ENCODE measurements around the gene DCP1B. TPM values are rescaled to one million over a fixed set of nuclear protein-coding genes. Genes with fewer than 3 reads are reported as not detected.

Gene DCP1B
- total and polyA plus RNA-seq, 7 donors: 5.5 to 47.7 (median 24.8) TPM

GRCh38 chr12:1972856-1973317 is 31.4 kb downstream of the DCP1B start:
- no peaks in the 10 kb centered on the region for H3K9me3 ChIP-seq
- peak; percentile 95 for DNase-seq
- H3K36me3 ChIP-seq: no peaks in the 10 kb centered on the region
- 70 to 84% methylated on average over 9 of the region's 9 CpGs for WGBS, 2 donors
- intact Hi-C loops (cut with DNase I): loop anchor here (5.0 to 10.0 kb wide), 2 partner anchors 124 to 192 kb away; no protein-coding TSS in a partner anchor
- peak overlapping the region; percentile 85 to 94 (median 86) for H3K27ac ChIP-seq
- TF ChIP-seq POLR2A (IDR thresholded peaks at IDR 0.05) (no peak), POLR2AphosphoS5 (IDR thresholded peaks at IDR 0.05) (peak; percentile 97 to 99 (median 98)), EP300 (IDR thresholded peaks at IDR 0.05) (peak; percentile 95 to 98 (median 96))
- H3K4me1 ChIP-seq: peaks cover 0 to 95% (median 86%) of the 10 kb centered on the region in 4 donors
- H3K4me3 ChIP-seq: peak overlapping the region in 3 of 4 donors; percentile 13 to 19 (median 18)
- no peaks in the 10 kb centered on the region for H3K27me3 ChIP-seq

GRCh38 chr12:1972260-1972659 is 32.0 kb downstream of the DCP1B start:
- H3K36me3 ChIP-seq: no peaks in the 10 kb centered on the region
- no peak for DNase-seq
- TF ChIP-seq POLR2A (IDR thresholded peaks at IDR 0.05) (no peak), CTCF (IDR thresholded peaks at IDR 0.05) (no peak), POLR2AphosphoS5 (IDR thresholded peaks at IDR 0.05) (no peak), EP300 (IDR thresholded peaks at IDR 0.05) (no peak)
- H3K27me3 ChIP-seq: no peaks in the 10 kb centered on the region
- WGBS, 2 donors: 77 to 90% methylated on average over 1 of the region's 1 CpG
- H3K4me3 ChIP-seq: peak overlapping the region in 3 of 4 donors; percentile 13 to 19 (median 18)
- no peaks in the 10 kb centered on the region for H3K9me3 ChIP-seq
- intact Hi-C loops (cut with DNase I): loop anchor here (5.0 to 10.0 kb wide), 2 partner anchors 125 to 193 kb away; no protein-coding TSS in a partner anchor
- H3K27ac ChIP-seq: peak overlapping the region; percentile 85 to 94 (median 86)
- peaks cover 0 to 95% (median 84%) of the 10 kb centered on the region in 4 donors for H3K4me1 ChIP-seq

GRCh38 chr12:1970331-1970900 is 33.8 kb downstream of the DCP1B start:
- whole genome bisulfite sequencing, 2 donors: 95% methylated on average over 3 of the region's 3 CpGs
- H3K27me3 ChIP-seq: no peaks in the 10 kb centered on the region
- TF ChIP-seq EP300 (IDR thresholded peaks at IDR 0.05) (no peak), POLR2A (IDR thresholded peaks at IDR 0.05) (no peak), POLR2AphosphoS5 (IDR thresholded peaks at IDR 0.05) (no peak), CTCF (IDR thresholded peaks at IDR 0.05) (no peak)
- H3K4me3 ChIP-seq: peak overlapping the region in 1 of 4 donors; percentile 10
- peaks cover 0 to 95% (median 81%) of the 10 kb centered on the region in 4 donors for H3K4me1 ChIP-seq
- no peaks in the 10 kb centered on the region for H3K9me3 ChIP-seq
- H3K36me3 ChIP-seq: peaks cover 0 to 6% (median 2%) of the 10 kb centered on the region in 4 donors
- DNase-seq: no peak
- intact Hi-C loops (cut with DNase I): loop anchor here (5.0 to 10.0 kb wide), 2 partner anchors 127 to 194 kb away; no protein-coding TSS in a partner anchor
- peak overlapping the region; percentile 85 to 94 (median 86) for H3K27ac ChIP-seq

- peak; percentile 76 for DNase-seq
- 88 to 89% methylated on average over 4 of the region's 4 CpGs for WGBS, 2 donors
- TF ChIP-seq POLR2A (IDR thresholded peaks at IDR 0.05) (no peak), POLR2AphosphoS5 (IDR thresholded peaks at IDR 0.05) (peak in 2 of 4 donors; percentile 10 to 60), EP300 (IDR thresholded peaks at IDR 0.05) (peak in 1 of 4 donors; percentile 29)
- no peaks in the 10 kb centered on the region for H3K27me3 ChIP-seq
- H3K4me1 ChIP-seq: peaks cover 0 to 86% (median 59%) of the 10 kb centered on the region in 4 donors
- peak overlapping the region; percentile 74 to 94 (median 86) for H3K27ac ChIP-seq
- intact Hi-C loops (cut with DNase I): no loop called here
- peaks cover 0 to 23% (median 9%) of the 10 kb centered on the region in 4 donors for H3K36me3 ChIP-seq
- H3K4me3 ChIP-seq: no peak overlapping the region
- H3K9me3 ChIP-seq: no peaks in the 10 kb centered on the region
Observed at GRCh38 chr12:1966561-1967226, 37.6 kb downstream of the DCP1B start.

- no peak for DNase-seq
- H3K36me3 ChIP-seq: peaks cover 0 to 23% (median 9%) of the 10 kb centered on the region in 4 donors
- peak overlapping the region; percentile 74 to 94 (median 86) for H3K27ac ChIP-seq
- H3K9me3 ChIP-seq: no peaks in the 10 kb centered on the region
- intact Hi-C loops (cut with DNase I): no loop called here
- no peak overlapping the region for H3K4me3 ChIP-seq
- no peak for TF ChIP-seq POLR2A (IDR thresholded peaks at IDR 0.05)
- no peak for TF ChIP-seq POLR2AphosphoS5 (IDR thresholded peaks at IDR 0.05)
- no peak for TF ChIP-seq CTCF (IDR thresholded peaks at IDR 0.05)
- TF ChIP-seq EP300 (IDR thresholded peaks at IDR 0.05): no peak
- WGBS, 2 donors: 86 to 88% methylated on average over 2 of the region's 2 CpGs
- H3K27me3 ChIP-seq: no peaks in the 10 kb centered on the region
- peaks cover 0 to 86% (median 57%) of the 10 kb centered on the region in 4 donors for H3K4me1 ChIP-seq
Observed at GRCh38 chr12:1965916-1966315, 38.3 kb downstream of the DCP1B start.
